ENCODE results near the gene RABGAP1L.

Gene RABGAP1L

GRCh38 chr1:174871886-174872285 is 712.6 kb downstream of the RABGAP1L start:
- H3K4me1 ChIP-seq (ENCODE audit: control insufficient read depth, insufficient read depth, low read length, poor library complexity, severe bottlenecking) = no peaks in the 10 kb centered on the region
- DNase-seq = no peak
- H3K9me3 ChIP-seq (ENCODE audit: control insufficient read depth, low read length) = no peaks in the 10 kb centered on the region
- no peaks in the 10 kb centered on the region for H3K27me3 ChIP-seq (replicated peaks; ENCODE audit: control insufficient read depth, insufficient read depth, low read length, poor library complexity, severe bottlenecking)
- no peaks in the 10 kb centered on the region for H3K36me3 ChIP-seq (ENCODE audit: control insufficient read depth, insufficient read depth, low read length)
- no peak overlapping the region for H3K27ac ChIP-seq (ENCODE audit: insufficient read depth, low read length, poor library complexity, severe bottlenecking)
- no peak overlapping the region for H3K4me3 ChIP-seq (ENCODE audit: insufficient read depth, low read depth, low read length, poor library complexity, severe bottlenecking)

GRCh38 chr1:174872615-174873058 is 713.3 kb downstream of the RABGAP1L start:
- Histone ChIP-seq H3K27ac (ENCODE audit: insufficient read depth, low read length, poor library complexity, severe bottlenecking) (no peak overlapping the region), H3K9me3 (ENCODE audit: control insufficient read depth, low read length) (no peaks in the 10 kb centered on the region), H3K27me3 (replicated peaks; ENCODE audit: control insufficient read depth, insufficient read depth, low read length, poor library complexity, severe bottlenecking) (no peaks in the 10 kb centered on the region), H3K4me3 (ENCODE audit: insufficient read depth, low read depth, low read length, poor library complexity, severe bottlenecking) (no peak overlapping the region), H3K4me1 (ENCODE audit: control insufficient read depth, insufficient read depth, low read length, poor library complexity, severe bottlenecking) (no peaks in the 10 kb centered on the region), H3K36me3 (ENCODE audit: control insufficient read depth, insufficient read depth, low read length) (no peaks in the 10 kb centered on the region)
- no peak for DNase-seq

- no peak for DNase-seq
- Histone ChIP-seq H3K27me3 (replicated peaks; ENCODE audit: control insufficient read depth, insufficient read depth, low read length, poor library complexity, severe bottlenecking) (no peaks in the 10 kb centered on the region), H3K4me3 (ENCODE audit: insufficient read depth, low read depth, low read length, poor library complexity, severe bottlenecking) (peak overlapping the region; percentile 5), H3K4me1 (ENCODE audit: control insufficient read depth, insufficient read depth, low read length, poor library complexity, severe bottlenecking) (no peaks in the 10 kb centered on the region), H3K9me3 (ENCODE audit: control insufficient read depth, low read length) (no peaks in the 10 kb centered on the region), H3K27ac (ENCODE audit: insufficient read depth, low read length, poor library complexity, severe bottlenecking) (no peak overlapping the region), H3K36me3 (ENCODE audit: control insufficient read depth, insufficient read depth, low read length) (no peaks in the 10 kb centered on the region)
Measured at GRCh38 chr1:174874331-174875053, 715.2 kb downstream of the RABGAP1L start.

- Histone ChIP-seq H3K4me3 (ENCODE audit: insufficient read depth, low read depth, low read length, poor library complexity, severe bottlenecking) (peak overlapping the region; percentile 5), H3K27ac (ENCODE audit: insufficient read depth, low read length, poor library complexity, severe bottlenecking) (no peak overlapping the region), H3K27me3 (replicated peaks; ENCODE audit: control insufficient read depth, insufficient read depth, low read length, poor library complexity, severe bottlenecking) (no peaks in the 10 kb centered on the region), H3K36me3 (ENCODE audit: control insufficient read depth, insufficient read depth, low read length) (no peaks in the 10 kb centered on the region), H3K9me3 (ENCODE audit: control insufficient read depth, low read length) (no peaks in the 10 kb centered on the region), H3K4me1 (ENCODE audit: control insufficient read depth, insufficient read depth, low read length, poor library complexity, severe bottlenecking) (no peaks in the 10 kb centered on the region)
- DNase-seq = peak in 2 of 3 donors; percentile 6 to 10
Measured at GRCh38 chr1:174875306-174875705, 716.0 kb downstream of the RABGAP1L start.

GRCh38 chr1:174877208-174877673 is 717.9 kb downstream of the RABGAP1L start:
- Histone ChIP-seq H3K4me1 (ENCODE audit: control insufficient read depth, insufficient read depth, low read length, poor library complexity, severe bottlenecking) (no peaks in the 10 kb centered on the region), H3K36me3 (ENCODE audit: control insufficient read depth, insufficient read depth, low read length) (no peaks in the 10 kb centered on the region), H3K27me3 (replicated peaks; ENCODE audit: control insufficient read depth, insufficient read depth, low read length, poor library complexity, severe bottlenecking) (no peaks in the 10 kb centered on the region), H3K9me3 (ENCODE audit: control insufficient read depth, low read length) (no peaks in the 10 kb centered on the region), H3K27ac (ENCODE audit: insufficient read depth, low read length, poor library complexity, severe bottlenecking) (no peak overlapping the region), H3K4me3 (ENCODE audit: insufficient read depth, low read depth, low read length, poor library complexity, severe bottlenecking) (no peak overlapping the region)
- DNase-seq = no peak

- H3K27me3 ChIP-seq (replicated peaks; ENCODE audit: control insufficient read depth, insufficient read depth, low read length, poor library complexity, severe bottlenecking) = no peaks in the 10 kb centered on the region
- no peaks in the 10 kb centered on the region for H3K4me1 ChIP-seq (ENCODE audit: control insufficient read depth, insufficient read depth, low read length, poor library complexity, severe bottlenecking)
- H3K36me3 ChIP-seq (ENCODE audit: control insufficient read depth, insufficient read depth, low read length) = no peaks in the 10 kb centered on the region
- DNase-seq = no peak
- H3K4me3 ChIP-seq (ENCODE audit: insufficient read depth, low read depth, low read length, poor library complexity, severe bottlenecking) = no peak overlapping the region
- no peaks in the 10 kb centered on the region for H3K9me3 ChIP-seq (ENCODE audit: control insufficient read depth, low read length)
- no peak overlapping the region for H3K27ac ChIP-seq (ENCODE audit: insufficient read depth, low read length, poor library complexity, severe bottlenecking)
Measured at GRCh38 chr1:174880171-174880570, 720.9 kb downstream of the RABGAP1L start.

- Histone ChIP-seq H3K9me3 (ENCODE audit: control insufficient read depth, low read length) (no peaks in the 10 kb centered on the region), H3K4me1 (ENCODE audit: control insufficient read depth, insufficient read depth, low read length, poor library complexity, severe bottlenecking) (no peaks in the 10 kb centered on the region), H3K27ac (ENCODE audit: insufficient read depth, low read length, poor library complexity, severe bottlenecking) (no peak overlapping the region), H3K27me3 (replicated peaks; ENCODE audit: control insufficient read depth, insufficient read depth, low read length, poor library complexity, severe bottlenecking) (no peaks in the 10 kb centered on the region), H3K4me3 (ENCODE audit: insufficient read depth, low read depth, low read length, poor library complexity, severe bottlenecking) (no peak overlapping the region), H3K36me3 (ENCODE audit: control insufficient read depth, insufficient read depth, low read length) (no peaks in the 10 kb centered on the region)
- DNase-seq = no peak
Measured at GRCh38 chr1:174883409-174883808, 724.1 kb downstream of the RABGAP1L start.

- Histone ChIP-seq H3K36me3 (ENCODE audit: control insufficient read depth, insufficient read depth, low read length) (no peaks in the 10 kb centered on the region), H3K27ac (ENCODE audit: insufficient read depth, low read length, poor library complexity, severe bottlenecking) (no peak overlapping the region), H3K27me3 (replicated peaks; ENCODE audit: control insufficient read depth, insufficient read depth, low read length, poor library complexity, severe bottlenecking) (no peaks in the 10 kb centered on the region), H3K4me1 (ENCODE audit: control insufficient read depth, insufficient read depth, low read length, poor library complexity, severe bottlenecking) (no peaks in the 10 kb centered on the region), H3K4me3 (ENCODE audit: insufficient read depth, low read depth, low read length, poor library complexity, severe bottlenecking) (no peak overlapping the region), H3K9me3 (ENCODE audit: control insufficient read depth, low read length) (no peaks in the 10 kb centered on the region)
- no peak for DNase-seq
Measured at GRCh38 chr1:174884038-174884437, 724.7 kb downstream of the RABGAP1L start.

- Histone ChIP-seq H3K27me3 (replicated peaks; ENCODE audit: control insufficient read depth, insufficient read depth, low read length, poor library complexity, severe bottlenecking) (no peaks in the 10 kb centered on the region), H3K4me3 (ENCODE audit: insufficient read depth, low read depth, low read length, poor library complexity, severe bottlenecking) (no peak overlapping the region), H3K4me1 (ENCODE audit: control insufficient read depth, insufficient read depth, low read length, poor library complexity, severe bottlenecking) (no peaks in the 10 kb centered on the region), H3K27ac (ENCODE audit: insufficient read depth, low read length, poor library complexity, severe bottlenecking) (no peak overlapping the region), H3K9me3 (ENCODE audit: control insufficient read depth, low read length) (no peaks in the 10 kb centered on the region), H3K36me3 (ENCODE audit: control insufficient read depth, insufficient read depth, low read length) (no peaks in the 10 kb centered on the region)
- no peak for DNase-seq
Measured at GRCh38 chr1:174884566-174884965, 725.2 kb downstream of the RABGAP1L start.

GRCh38 chr1:174890024-174890423 is 730.7 kb downstream of the RABGAP1L start:
- no peaks in the 10 kb centered on the region for H3K4me1 ChIP-seq (ENCODE audit: control insufficient read depth, insufficient read depth, low read length, poor library complexity, severe bottlenecking)
- DNase-seq = no peak

More at GRCh38 chr1:174890024-174890423, 730.7 kb downstream of the RABGAP1L start:
- Histone ChIP-seq H3K27ac (ENCODE audit: insufficient read depth, low read length, poor library complexity, severe bottlenecking) (no peak overlapping the region), H3K4me3 (ENCODE audit: insufficient read depth, low read depth, low read length, poor library complexity, severe bottlenecking) (no peak overlapping the region), H3K27me3 (replicated peaks; ENCODE audit: control insufficient read depth, insufficient read depth, low read length, poor library complexity, severe bottlenecking) (no peaks in the 10 kb centered on the region), H3K9me3 (ENCODE audit: control insufficient read depth, low read length) (no peaks in the 10 kb centered on the region), H3K36me3 (ENCODE audit: control insufficient read depth, insufficient read depth, low read length) (no peaks in the 10 kb centered on the region)

All from effector memory CD4-positive, alpha-beta T cell (primary cell).